B cell (primary cell): ENCODE results near the gene CERS6. TPM values are rescaled to one million over a fixed set of nuclear protein-coding genes. Genes with fewer than 3 reads are reported as not detected.

Experiments
- ATAC-seq: fragments of 200-7000 bp; cut with Tn5 transposase; one replicate; pipeline ENCODE4 v1.10.0; 2021; ENCODE audit warnings: low read depth, mild to moderate bottlenecking, moderate number of reproducible peaks, moderate library complexity
- CTCF ChIA-PET: fragments of 350-600 bp; sonication (Branson Sonifier 250); formaldehyde crosslinking; loops from one replicate; lab custom pipeline; 2021; ENCODE audit warnings: antibody characterized with exemption, inconsistent platforms; lab: Charles Lee
- POLR2A ChIA-PET: fragments of 350-600 bp; sonication (Branson Sonifier 250); formaldehyde crosslinking; loops from one replicate; lab custom pipeline; 2021; ENCODE audit warnings: antibody characterized with exemption; lab: Charles Lee
- DNase-seq: peaks from one replicate; pipeline ENCODE4 v3.0.0; 2013
- H2AFZ ChIP-seq: 2 replicates; pipeline ENCODE4 v1.6.1; 2012; ENCODE audit warnings: mild to moderate bottlenecking, low read depth, low read length; ENCODE audit not compliant: insufficient read depth, poor library complexity, severe bottlenecking
- H3K27ac ChIP-seq, 2 donors: 1 replicate in 1 of 2; 2 replicates in 1 of 2; pipeline ENCODE4 v1.5.1; 2012 to 2013; ENCODE audit warnings: low read length in 2 of 2, mild to moderate bottlenecking in 2 of 2, moderate library complexity in 1 of 2
- H3K27me3 ChIP-seq, 4 experiments: fragments of 200-600 bp in 1 of 4; sonication (generic) in 1 of 4; replicated peaks in 1 of 4; 1 replicate in 2 of 4; 2 replicates in 2 of 4; pipeline versions ENCODE4 v1.6.1 to v1.7.0; 2013 to 2016; ENCODE audit warnings: low read length in 3 of 4, mild to moderate bottlenecking in 2 of 4, mixed read lengths in 1 of 4, moderate library complexity in 1 of 4; ENCODE audit not compliant: insufficient read depth in 4 of 4, control insufficient read depth in 3 of 4; ENCODE audit errors: control extremely low read depth in 1 of 4
- H3K36me3 ChIP-seq, 2 experiments: replicated peaks in 1 of 2; 1 replicate in 1 of 2; 2 replicates in 1 of 2; pipeline versions ENCODE4 v1.6.1 to v1.7.1; 2013; ENCODE audit warnings: low read length in 1 of 2; ENCODE audit not compliant: insufficient read depth in 2 of 2, control insufficient read depth in 1 of 2; ENCODE audit errors: control extremely low read depth in 1 of 2, extremely low read depth in 1 of 2
- H3K4me1 ChIP-seq, 2 donors: fragments of 200-600 bp in 1 of 2; sonication (generic) in 1 of 2; 1 replicate in 1 of 2; 2 replicates in 1 of 2; pipeline versions ENCODE4 v1.5.1 to v1.6.1; 2013 to 2017; ENCODE audit warnings: low read length in 2 of 2; ENCODE audit not compliant: control insufficient read depth in 2 of 2, insufficient read depth in 2 of 2
- H3K4me2 ChIP-seq: replicated peaks from 2 replicates; pipeline ENCODE3; 2012; ENCODE audit warnings: mild to moderate bottlenecking, low read depth, low read length; ENCODE audit not compliant: poor library complexity, severe bottlenecking
- H3K4me3 ChIP-seq, 5 experiments: fragments of 200-600 bp in 1 of 5; sonication (generic) in 1 of 5; 1 replicate in 3 of 5; 2 replicates in 2 of 5; pipeline versions ENCODE4 v1.5.1 to v1.7.0; 2011 to 2016; ENCODE audit warnings: low read length in 4 of 5, mild to moderate bottlenecking in 4 of 5, low read depth in 2 of 5, control low read depth in 1 of 5, moderate library complexity in 1 of 5; ENCODE audit not compliant: insufficient read depth in 1 of 5; ENCODE audit errors: control extremely low read depth in 1 of 5, extremely low read depth in 1 of 5
- H3K79me2 ChIP-seq: fragments of 200-600 bp; sonication (generic); one replicate; pipeline ENCODE4 v1.6.0; 2016; ENCODE audit warnings: low read length; ENCODE audit not compliant: control insufficient read depth, insufficient read depth
- H3K9ac ChIP-seq: fragments of 200-600 bp; sonication (generic); 2 replicates; pipeline ENCODE4 v1.6.1; 2017; ENCODE audit warnings: mild to moderate bottlenecking, low read length, moderate library complexity
- H3K9me3 ChIP-seq, 3 donors: one replicate each; pipeline versions ENCODE4 v1.6.1 to v1.7.1; 2013; ENCODE audit warnings: low read length in 2 of 3; ENCODE audit not compliant: control insufficient read depth in 2 of 3, insufficient read depth in 1 of 3; ENCODE audit errors: control extremely low read depth in 1 of 3
- H4K20me1 ChIP-seq: 2 replicates; pipeline ENCODE4 v1.6.0; 2012; ENCODE audit warnings: mild to moderate bottlenecking, low read length; ENCODE audit not compliant: insufficient read depth, control insufficient read depth, poor library complexity, severe bottlenecking
- H3K27ac Mint-ChIP-seq: one replicate; pipeline ENCODE4 v1.8.0; 2021; ENCODE audit warnings: mixed read lengths
- H3K27me3 Mint-ChIP-seq: one replicate; pipeline ENCODE4 v1.8.0; 2021; ENCODE audit warnings: mixed read lengths
- H3K4me1 Mint-ChIP-seq: one replicate; pipeline ENCODE4 v1.8.0; 2021; ENCODE audit warnings: mixed read lengths
- H3K4me3 Mint-ChIP-seq: one replicate; pipeline ENCODE4 v1.8.0; 2021; ENCODE audit warnings: mixed read lengths
- H3K9me3 Mint-ChIP-seq: one replicate; pipeline ENCODE4 v1.8.0; 2022; ENCODE audit warnings: mixed read lengths; ENCODE audit not compliant: insufficient read depth
- CTCF ChIP-seq: fragments of 200-600 bp; IDR thresholded peaks from one replicate; pipeline ENCODE4 v1.8.0; 2022; ENCODE audit warnings: antibody characterized with exemption, mild to moderate bottlenecking
- EZH2 ChIP-seq: IDR thresholded peaks from 2 replicates; pipeline ENCODE4 v1.6.1; 2012; ENCODE audit warnings: borderline replicate concordance, low read depth, mild to moderate bottlenecking, moderate library complexity, low read length; ENCODE audit not compliant: insufficient read depth, poor library complexity, severe bottlenecking
- WGBS: methylation state at CpG from one replicate; pipeline ENCODE4 v1.1.5; 2013; ENCODE audit warnings: missing lambda C conversion rate; ENCODE audit not compliant: insufficient coverage; 5-methylcytosine and 5-hydroxymethylcytosine counted together
- intact Hi-C: fragments of 100-400 bp; cut with micrococcal nuclease; formaldehyde crosslinking; loops from one replicate; pipeline ENCODE4 v1.10.0; 2022
- polyA plus RNA-seq: library from polyadenylated mRNA; depleted of rRNA; stranded (reverse); fragments of >200 nt; gene quantifications from 2 replicates; pipeline ENCODE4 v1.2.3, GENCODE V29; 2012
- total RNA-seq, 2 donors: library from RNA; stranded (reverse); fragments of 120-200 nt in 1 of 2; gene quantifications; 1 replicate in 1 of 2; 2 replicates in 1 of 2; pipeline versions ENCODE4 v1.2.3 to v1.2.4, GENCODE V29; 2013 to 2022

The CERS6 gene
- total and polyA plus RNA-seq, 2 donors (not counting 1 experiment from before 2014, with no cell fraction given) = 2.2 to 5.5 TPM

GRCh38 chr2:168515502-168515901 is 59.4 kb downstream of the CERS6 start:
- CTCF ChIA-PET = no interaction called here
- WGBS = 89% methylated on average over 2 of the region's 2 CpGs
- H3K9ac ChIP-seq = no peak overlapping the region
- H3K36me3 ChIP-seq = no peaks in the 10 kb centered on the region
- H3K4me2 ChIP-seq = no peak overlapping the region
- Mint-ChIP-seq H3K4me1 (peaks cover 28% of the 10 kb centered on the region), H3K27ac (no peak overlapping the region), H3K4me3 (no peak overlapping the region), H3K27me3 (no peaks in the 10 kb centered on the region), H3K9me3 (no peaks in the 10 kb centered on the region)
- H3K27ac ChIP-seq = no peak overlapping the region
- H2AFZ ChIP-seq = no peak overlapping the region
- peaks cover 19% of the 10 kb centered on the region for H3K79me2 ChIP-seq
- no peak for DNase-seq
- H3K9me3 ChIP-seq = no peaks in the 10 kb centered on the region
- no peaks in the 10 kb centered on the region for H3K27me3 ChIP-seq
- peaks cover 4% of the 10 kb centered on the region for H4K20me1 ChIP-seq
- intact Hi-C loops = no loop called here
- POLR2A ChIA-PET = no interaction called here
- no peak overlapping the region for H3K4me3 ChIP-seq
- H3K4me1 ChIP-seq = no peaks in the 10 kb centered on the region
- TF ChIP-seq CTCF (no peak), EZH2 (no peak)
- no peak for ATAC-seq

- TF ChIP-seq CTCF = no peak
- no peak for TF ChIP-seq EZH2
- DNase-seq (no peak), ATAC-seq (no peak)
- no CpG with 5 or more reads among the region's 7 CpGs for WGBS
- H3K36me3 ChIP-seq = no peaks in the 10 kb centered on the region
- H3K27me3 ChIP-seq = no peaks in the 10 kb centered on the region
- no peak overlapping the region for H3K4me3 ChIP-seq
- no peaks in the 10 kb centered on the region for H3K27me3 Mint-ChIP-seq
- H3K9me3 ChIP-seq = no peaks in the 10 kb centered on the region
- no peak overlapping the region for H3K9ac ChIP-seq
- CTCF ChIA-PET = no interaction called here
- peaks cover 22% of the 10 kb centered on the region for H3K4me1 Mint-ChIP-seq
- peaks cover 4% of the 10 kb centered on the region for H4K20me1 ChIP-seq
- intact Hi-C loops = no loop called here
- no peak overlapping the region for H3K27ac ChIP-seq
- H2AFZ ChIP-seq = no peak overlapping the region
- H3K4me1 ChIP-seq = no peaks in the 10 kb centered on the region
- POLR2A ChIA-PET = no interaction called here
- H3K4me3 Mint-ChIP-seq = no peak overlapping the region
- no peak overlapping the region for H3K4me2 ChIP-seq
- H3K27ac Mint-ChIP-seq = no peak overlapping the region
- peaks cover 13% of the 10 kb centered on the region for H3K79me2 ChIP-seq
- H3K9me3 Mint-ChIP-seq = no peaks in the 10 kb centered on the region
Observed at GRCh38 chr2:168517816-168518215, 61.7 kb downstream of the CERS6 start.
